Measurements from ENCODE around the gene KRTAP4-16.
"Not testable (repeated sequence)": the region's sequence is repeated elsewhere in the genome, so short reads cannot be mapped to it uniquely, and the experiment has no call there.

DNA sequence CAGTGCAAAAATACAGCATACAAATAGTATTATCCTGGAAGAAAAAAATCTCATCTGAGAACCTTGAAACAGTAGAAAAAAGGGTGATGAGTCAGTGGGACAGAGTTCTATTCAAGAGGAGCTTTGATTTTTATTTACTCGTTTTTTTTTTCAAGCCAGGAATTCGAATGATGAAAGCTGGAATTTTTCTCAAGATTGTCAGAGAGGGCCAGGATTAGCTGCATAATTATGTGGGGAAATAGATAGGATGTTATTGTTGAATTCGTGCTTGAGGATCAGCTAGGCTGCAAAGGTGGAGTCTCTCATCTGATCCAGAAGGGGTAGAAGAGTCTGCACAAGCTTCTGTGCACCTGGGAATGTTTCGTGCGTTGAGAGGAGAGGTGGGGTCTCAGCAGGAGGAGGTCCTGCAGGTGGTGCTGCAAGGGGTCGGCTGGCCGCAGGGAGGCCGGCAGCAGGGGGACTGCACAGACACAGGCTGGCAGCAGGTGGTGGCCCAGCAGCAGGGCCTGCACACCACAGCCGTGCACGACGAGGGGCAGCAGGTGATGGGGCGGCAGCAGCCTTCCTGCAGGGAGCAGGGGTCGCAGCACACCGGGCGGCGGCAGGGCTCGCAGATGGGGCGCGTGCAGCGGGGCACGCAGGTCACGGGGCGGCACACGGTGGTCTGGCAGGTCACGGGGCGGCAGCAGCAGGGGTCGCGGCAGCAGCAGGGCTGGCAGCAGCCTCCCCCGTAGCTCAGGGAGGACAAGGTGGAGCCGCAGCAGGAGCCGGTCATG, 42.5 kb downstream of the KRTAP4-16 start:
- TF ChIP-seq, protein P1, sequence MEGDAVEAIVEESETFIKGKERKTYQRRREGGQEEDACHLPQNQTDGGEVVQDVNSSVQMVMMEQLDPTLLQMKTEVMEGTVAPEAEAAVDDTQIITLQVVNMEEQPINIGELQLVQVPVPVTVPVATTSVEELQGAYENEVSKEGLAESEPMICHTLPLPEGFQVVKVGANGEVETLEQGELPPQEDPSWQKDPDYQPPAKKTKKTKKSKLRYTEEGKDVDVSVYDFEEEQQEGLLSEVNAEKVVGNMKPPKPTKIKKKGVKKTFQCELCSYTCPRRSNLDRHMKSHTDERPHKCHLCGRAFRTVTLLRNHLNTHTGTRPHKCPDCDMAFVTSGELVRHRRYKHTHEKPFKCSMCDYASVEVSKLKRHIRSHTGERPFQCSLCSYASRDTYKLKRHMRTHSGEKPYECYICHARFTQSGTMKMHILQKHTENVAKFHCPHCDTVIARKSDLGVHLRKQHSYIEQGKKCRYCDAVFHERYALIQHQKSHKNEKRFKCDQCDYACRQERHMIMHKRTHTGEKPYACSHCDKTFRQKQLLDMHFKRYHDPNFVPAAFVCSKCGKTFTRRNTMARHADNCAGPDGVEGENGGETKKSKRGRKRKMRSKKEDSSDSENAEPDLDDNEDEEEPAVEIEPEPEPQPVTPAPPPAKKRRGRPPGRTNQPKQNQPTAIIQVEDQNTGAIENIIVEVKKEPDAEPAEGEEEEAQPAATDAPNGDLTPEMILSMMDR (IDR thresholded peaks at IDR 0.05; ENCODE audit: extremely low read depth in 1 of 2, insufficient read depth in 1 of 2, low read depth in 1 of 2, low read length in 2 of 2), result not testable (repeated sequence)
- TF ChIP-seq POLR2A (IDR thresholded peaks at IDR 0.05; ENCODE audit: low read depth, low read length); EZH2 (IDR thresholded peaks at IDR 0.05; ENCODE audit: borderline replicate concordance, low read depth, low read length, severe bottlenecking); POLR2AphosphoS5 (IDR thresholded peaks at IDR 0.05; ENCODE audit: insufficient read depth, low read depth, low read length); MYC (IDR thresholded peaks at IDR 0.05; ENCODE audit: low read depth, low read length); GATA2 (IDR thresholded peaks at IDR 0.05; ENCODE audit: insufficient read depth, insufficient read length, low read depth, low read length): not testable (repeated sequence)
- TF ChIP-seq, protein P2, sequence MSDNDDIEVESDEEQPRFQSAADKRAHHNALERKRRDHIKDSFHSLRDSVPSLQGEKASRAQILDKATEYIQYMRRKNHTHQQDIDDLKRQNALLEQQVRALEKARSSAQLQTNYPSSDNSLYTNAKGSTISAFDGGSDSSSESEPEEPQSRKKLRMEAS (IDR thresholded peaks at IDR 0.05; ENCODE audit: insufficient read depth, insufficient read length), result not testable (repeated sequence)
